ENCODE measurements around the gene ASB2. TPM values are rescaled to one million over a fixed set of nuclear protein-coding genes. Genes with fewer than 3 reads are reported as not detected.

Gene ASB2
- total RNA-seq, 1 experiment from 2014 or later = not detected

DNA sequence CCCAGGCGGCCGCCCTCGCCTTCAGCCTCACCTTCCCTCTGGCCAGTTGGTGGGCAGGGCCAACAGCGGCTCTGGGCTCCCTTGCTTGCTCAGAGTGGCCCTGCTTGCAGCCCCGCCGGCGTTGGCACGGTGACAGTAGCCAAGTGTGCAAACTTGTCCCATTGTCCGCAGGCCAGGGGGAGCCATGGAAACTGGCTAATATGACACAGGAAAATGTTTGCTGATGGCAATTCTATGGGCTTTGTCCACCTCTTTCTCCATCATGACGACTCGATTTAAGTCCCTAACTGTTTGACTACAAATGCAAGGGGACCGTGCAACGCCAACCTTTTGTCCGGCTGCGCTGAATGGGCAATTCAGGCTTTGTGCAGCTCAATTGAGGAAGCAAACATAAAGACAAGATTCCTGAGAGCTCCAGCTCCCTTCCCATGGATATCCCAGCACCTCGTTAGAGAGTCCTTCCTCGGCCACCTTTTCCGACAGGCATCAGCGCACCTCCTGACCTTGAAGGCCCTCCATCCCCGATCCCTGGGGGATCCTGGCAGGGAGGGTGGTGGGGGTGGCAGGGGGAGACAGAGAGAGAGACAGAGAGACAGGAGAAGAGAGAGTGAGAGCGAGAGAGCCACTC lies 50.0 kb downstream of the ASB2 start:
- no TSS peak for BruUV-seq (replicated peaks)
- Histone ChIP-seq H3K4me1 (no peaks in the 10 kb centered on the region), H3K27me3 (replicated peaks; ENCODE audit: control insufficient read depth, insufficient read depth, low read length) (no peaks in the 10 kb centered on the region), H3K9me3 (no peaks in the 10 kb centered on the region), H3K36me3 (ENCODE audit: control insufficient read depth, insufficient read depth, low read length) (no peaks in the 10 kb centered on the region), H3K4me3 (ENCODE audit: low read depth, low read length) (no peak overlapping the region)
- TF ChIP-seq, protein P1, sequence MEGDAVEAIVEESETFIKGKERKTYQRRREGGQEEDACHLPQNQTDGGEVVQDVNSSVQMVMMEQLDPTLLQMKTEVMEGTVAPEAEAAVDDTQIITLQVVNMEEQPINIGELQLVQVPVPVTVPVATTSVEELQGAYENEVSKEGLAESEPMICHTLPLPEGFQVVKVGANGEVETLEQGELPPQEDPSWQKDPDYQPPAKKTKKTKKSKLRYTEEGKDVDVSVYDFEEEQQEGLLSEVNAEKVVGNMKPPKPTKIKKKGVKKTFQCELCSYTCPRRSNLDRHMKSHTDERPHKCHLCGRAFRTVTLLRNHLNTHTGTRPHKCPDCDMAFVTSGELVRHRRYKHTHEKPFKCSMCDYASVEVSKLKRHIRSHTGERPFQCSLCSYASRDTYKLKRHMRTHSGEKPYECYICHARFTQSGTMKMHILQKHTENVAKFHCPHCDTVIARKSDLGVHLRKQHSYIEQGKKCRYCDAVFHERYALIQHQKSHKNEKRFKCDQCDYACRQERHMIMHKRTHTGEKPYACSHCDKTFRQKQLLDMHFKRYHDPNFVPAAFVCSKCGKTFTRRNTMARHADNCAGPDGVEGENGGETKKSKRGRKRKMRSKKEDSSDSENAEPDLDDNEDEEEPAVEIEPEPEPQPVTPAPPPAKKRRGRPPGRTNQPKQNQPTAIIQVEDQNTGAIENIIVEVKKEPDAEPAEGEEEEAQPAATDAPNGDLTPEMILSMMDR (IDR thresholded peaks at IDR 0.05; ENCODE audit: insufficient read depth in 1 of 2, low read depth in 1 of 2, low read length in 1 of 2, severe bottlenecking in 1 of 2, unreplicated experiment in 1 of 2) = no peak
- H3K27ac Mint-ChIP-seq (ENCODE audit: unreplicated experiment) = no peak overlapping the region
- H3K27me3 Mint-ChIP-seq (ENCODE audit: insufficient read depth, unreplicated experiment) = no peaks in the 10 kb centered on the region
- no peaks in the 10 kb centered on the region for H3K4me1 Mint-ChIP-seq (ENCODE audit: low read depth, unreplicated experiment)
- ChIA-PET POLR2A (no interaction called here), CTCF (no interaction called here)
- no peaks in the 10 kb centered on the region for H3K36me3 Mint-ChIP-seq (ENCODE audit: insufficient read depth, unreplicated experiment)
- intact Hi-C loops (cut with micrococcal nuclease; ENCODE audit: unreplicated experiment) = no loop called here
- no peaks in the 10 kb centered on the region for H3K9me3 Mint-ChIP-seq (ENCODE audit: unreplicated experiment)
- DNase-seq = no peak
- no peak overlapping the region for H3K4me3 Mint-ChIP-seq (ENCODE audit: unreplicated experiment)

DNA sequence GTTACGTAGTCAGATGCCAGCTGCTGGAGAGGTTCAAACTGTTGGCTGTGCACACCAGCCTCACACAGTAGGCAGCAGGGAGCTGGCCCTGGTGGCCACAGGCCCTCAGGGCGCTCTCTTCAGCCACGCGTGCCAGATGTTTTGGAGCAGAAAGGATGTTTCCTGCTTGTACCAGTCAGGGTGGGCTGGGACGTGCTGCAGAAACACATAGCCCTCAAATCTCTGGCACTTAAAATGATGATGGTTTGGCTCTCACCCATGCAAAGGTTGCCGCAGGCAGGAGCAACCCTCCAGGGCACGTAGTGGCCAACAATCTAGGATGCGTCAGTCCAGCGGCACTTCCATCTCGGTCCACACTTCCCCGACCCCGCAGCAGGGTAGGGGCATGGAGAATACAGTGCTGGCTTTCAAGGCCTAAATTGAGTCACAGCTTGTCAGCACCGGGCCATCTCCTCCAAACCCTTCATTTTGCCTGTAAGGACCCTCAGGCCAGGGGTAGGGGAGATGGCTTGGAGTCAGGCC lies 50.9 kb downstream of the ASB2 start:
- no peaks in the 10 kb centered on the region for H3K36me3 ChIP-seq (ENCODE audit: control insufficient read depth, insufficient read depth, low read length)
- H3K4me1 Mint-ChIP-seq (ENCODE audit: low read depth, unreplicated experiment) = no peaks in the 10 kb centered on the region
- H3K9me3 Mint-ChIP-seq (ENCODE audit: unreplicated experiment) = no peaks in the 10 kb centered on the region
- TF ChIP-seq, protein P1 (IDR thresholded peaks at IDR 0.05; ENCODE audit: insufficient read depth in 1 of 2, low read depth in 1 of 2, low read length in 1 of 2, severe bottlenecking in 1 of 2, unreplicated experiment in 1 of 2) = no peak
- POLR2A ChIA-PET = no interaction called here
- H3K4me1 ChIP-seq = no peaks in the 10 kb centered on the region
- intact Hi-C loops (cut with micrococcal nuclease; ENCODE audit: unreplicated experiment) = no loop called here
- no peak overlapping the region for H3K4me3 Mint-ChIP-seq (ENCODE audit: unreplicated experiment)
- no peaks in the 10 kb centered on the region for H3K9me3 ChIP-seq
- no peaks in the 10 kb centered on the region for H3K27me3 Mint-ChIP-seq (ENCODE audit: insufficient read depth, unreplicated experiment)
- H3K36me3 Mint-ChIP-seq (ENCODE audit: insufficient read depth, unreplicated experiment) = no peaks in the 10 kb centered on the region
- H3K27ac Mint-ChIP-seq (ENCODE audit: unreplicated experiment) = no peak overlapping the region
- no peak overlapping the region for H3K4me3 ChIP-seq (ENCODE audit: low read depth, low read length)
- CTCF ChIA-PET = no interaction called here
- no TSS peak for BruUV-seq (replicated peaks)
- H3K27me3 ChIP-seq (replicated peaks; ENCODE audit: control insufficient read depth, insufficient read depth, low read length) = no peaks in the 10 kb centered on the region
- DNase-seq = no peak

- Mint-ChIP-seq H3K27ac (ENCODE audit: unreplicated experiment) (no peak overlapping the region), H3K9me3 (ENCODE audit: unreplicated experiment) (peaks cover 4% of the 10 kb centered on the region), H3K27me3 (ENCODE audit: insufficient read depth, unreplicated experiment) (peaks cover under 1% of the 10 kb centered on the region), H3K36me3 (ENCODE audit: insufficient read depth, unreplicated experiment) (no peaks in the 10 kb centered on the region), H3K4me3 (ENCODE audit: unreplicated experiment) (no peak overlapping the region), H3K4me1 (ENCODE audit: low read depth, unreplicated experiment) (no peaks in the 10 kb centered on the region)
- Histone ChIP-seq H3K9me3 (0 out of 2 replicates have a peak, but pooled peaks cover under 1% of the 10 kb centered on the region), H3K27me3 (replicated peaks; ENCODE audit: control insufficient read depth, insufficient read depth, low read length) (no peaks in the 10 kb centered on the region), H3K4me3 (ENCODE audit: low read depth, low read length) (no peak overlapping the region), H3K4me1 (no peaks in the 10 kb centered on the region), H3K36me3 (ENCODE audit: control insufficient read depth, insufficient read depth, low read length) (no peaks in the 10 kb centered on the region)
- intact Hi-C loops (cut with micrococcal nuclease; ENCODE audit: unreplicated experiment) = no loop called here
- DNase-seq = no peak
- ChIA-PET POLR2A (no interaction called here), CTCF (no interaction called here)
- BruUV-seq (replicated peaks) = no TSS peak
- TF ChIP-seq, protein P1 (IDR thresholded peaks at IDR 0.05; ENCODE audit: insufficient read depth in 1 of 2, low read depth in 1 of 2, low read length in 1 of 2, severe bottlenecking in 1 of 2, unreplicated experiment in 1 of 2) = no peak
Measured at GRCh38 chr14:93924592-93925355, 51.6 kb downstream of the ASB2 start.
